ENCODE results near the gene ASTN2. TPM values are rescaled to one million over a fixed set of nuclear protein-coding genes. Genes with fewer than 3 reads are reported as not detected.

ASTN2 gene
- total RNA-seq, 1 donor from 2014 or later, result 15.9 TPM

DNA sequence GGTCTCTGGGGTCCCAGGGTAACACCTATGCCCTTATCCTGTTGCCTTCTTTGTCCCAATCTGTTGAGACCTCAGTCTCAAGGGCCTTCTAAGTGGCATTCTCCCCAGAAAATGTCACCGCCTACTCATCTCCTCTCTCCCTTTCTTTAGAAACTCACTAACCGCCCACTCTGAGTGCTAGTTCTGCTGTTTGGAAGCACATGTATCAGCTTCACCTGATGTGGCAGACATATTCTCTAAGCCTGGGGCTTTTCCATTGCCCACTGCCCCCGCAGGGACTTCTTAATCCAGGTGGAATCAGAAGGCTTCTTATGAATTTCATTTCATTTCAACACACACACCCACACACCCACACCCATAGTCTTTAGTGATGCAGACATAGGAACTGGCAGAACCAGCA, 165.1 kb downstream of the ASTN2 start:
- H3K27me3 Mint-ChIP-seq, result peaks cover 8% of the 10 kb centered on the region
- no peak for DNase-seq (ENCODE audit: extremely low spot score, unreplicated experiment)
- no peak overlapping the region for H3K27ac Mint-ChIP-seq
- H3K36me3 Mint-ChIP-seq, result no peaks in the 10 kb centered on the region
- H3K9me3 Mint-ChIP-seq, result no peaks in the 10 kb centered on the region
- no peak for TF ChIP-seq CTCF (conservative IDR thresholded peaks at IDR 0.05)
- H3K4me3 Mint-ChIP-seq, result no peak overlapping the region
- no peaks in the 10 kb centered on the region for H3K4me1 Mint-ChIP-seq (ENCODE audit: unreplicated experiment)

- peak; percentile 69 for TF ChIP-seq CTCF (conservative IDR thresholded peaks at IDR 0.05)
- Mint-ChIP-seq H3K4me1 (ENCODE audit: unreplicated experiment) (no peaks in the 10 kb centered on the region), H3K36me3 (no peaks in the 10 kb centered on the region), H3K27ac (no peak overlapping the region), H3K9me3 (no peaks in the 10 kb centered on the region), H3K4me3 (no peak overlapping the region), H3K27me3 (peaks cover 8% of the 10 kb centered on the region)
- DNase-seq (ENCODE audit: extremely low spot score, unreplicated experiment), result no peak
Measured at GRCh38 chr9:117247266-117247665, 167.6 kb downstream of the ASTN2 start.

DNA sequence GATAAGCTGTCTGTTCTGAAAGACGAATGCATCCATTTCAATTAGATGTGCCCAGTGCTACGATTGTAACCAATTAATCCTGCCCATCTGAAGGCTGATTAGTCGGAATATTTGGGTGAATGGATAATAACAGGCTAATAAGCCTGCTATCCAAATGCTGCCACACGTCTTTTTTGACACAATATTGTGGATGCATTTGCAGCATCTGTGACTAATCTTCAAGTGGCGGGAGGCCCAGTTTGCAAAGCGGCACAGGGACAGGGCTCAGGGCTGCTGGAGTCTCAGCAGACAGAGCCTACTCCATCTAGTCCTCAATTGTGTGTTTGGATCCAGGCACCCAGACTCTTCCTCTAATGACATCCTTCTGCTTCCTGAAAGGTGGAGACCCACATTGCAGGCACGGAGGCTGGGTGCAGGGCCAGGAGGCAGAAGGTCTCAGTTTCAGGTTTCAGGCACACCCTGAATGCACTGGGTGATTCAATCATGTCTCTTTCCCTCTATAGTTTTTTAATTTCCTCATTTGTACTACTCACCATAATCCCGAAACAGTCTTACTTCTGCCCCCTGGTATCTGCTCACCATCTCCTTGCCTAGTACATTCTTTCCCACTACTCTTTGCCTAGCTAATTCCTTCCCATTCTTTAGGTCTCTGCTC, 169.6 kb downstream of the ASTN2 start:
- Mint-ChIP-seq H3K4me1 (ENCODE audit: unreplicated experiment) (no peaks in the 10 kb centered on the region), H3K27ac (no peak overlapping the region)

DNA sequence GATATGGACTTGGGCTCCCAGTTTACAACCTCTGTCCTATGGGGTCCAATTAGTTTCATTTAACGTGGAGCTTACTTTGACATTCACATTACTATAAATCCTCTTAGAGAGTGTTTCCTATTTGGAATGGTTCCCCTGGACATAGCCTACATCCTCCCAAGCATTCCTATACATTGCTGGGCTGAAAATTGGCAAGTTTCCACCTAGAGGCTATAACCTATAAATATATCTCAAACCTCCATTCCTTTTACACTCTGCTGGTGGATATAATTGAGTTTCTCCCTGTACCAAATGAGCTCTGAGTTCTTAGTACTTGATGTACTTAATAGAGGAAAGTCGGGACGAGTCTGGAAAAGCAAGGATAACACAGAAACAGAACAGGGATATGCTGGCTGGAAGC, 172.8 kb downstream of the ASTN2 start:
- H3K36me3 Mint-ChIP-seq, result no peaks in the 10 kb centered on the region

More for the DNA sequence above, 169.6 kb downstream of the ASTN2 start:
- Mint-ChIP-seq H3K27me3 (peaks cover 8% of the 10 kb centered on the region), H3K9me3 (no peaks in the 10 kb centered on the region), H3K36me3 (no peaks in the 10 kb centered on the region), H3K4me3 (no peak overlapping the region)
- TF ChIP-seq CTCF (conservative IDR thresholded peaks at IDR 0.05), result no peak
- no peak for DNase-seq (ENCODE audit: extremely low spot score, unreplicated experiment)

GRCh38 chr9:117239428-117239827, 175.4 kb downstream of the ASTN2 start:
- DNase-seq (ENCODE audit: extremely low spot score, unreplicated experiment), result no peak
- H3K4me1 Mint-ChIP-seq (ENCODE audit: unreplicated experiment), result no peaks in the 10 kb centered on the region
- H3K36me3 Mint-ChIP-seq, result no peaks in the 10 kb centered on the region
- H3K27ac Mint-ChIP-seq, result no peak overlapping the region
- no peaks in the 10 kb centered on the region for H3K9me3 Mint-ChIP-seq
- peaks cover 2% of the 10 kb centered on the region for H3K27me3 Mint-ChIP-seq
- TF ChIP-seq CTCF (conservative IDR thresholded peaks at IDR 0.05), result no peak
- no peak overlapping the region for H3K4me3 Mint-ChIP-seq

More for the DNA sequence above, 172.8 kb downstream of the ASTN2 start:
- Mint-ChIP-seq H3K27me3 (peaks cover 8% of the 10 kb centered on the region), H3K4me3 (no peak overlapping the region), H3K9me3 (no peaks in the 10 kb centered on the region), H3K27ac (no peak overlapping the region), H3K4me1 (ENCODE audit: unreplicated experiment) (no peaks in the 10 kb centered on the region)
- no peak for DNase-seq (ENCODE audit: extremely low spot score, unreplicated experiment)
- no peak for TF ChIP-seq CTCF (conservative IDR thresholded peaks at IDR 0.05)
